ENCODE measurements around the gene HAGH. TPM values are rescaled to one million over a fixed set of nuclear protein-coding genes. Genes with fewer than 3 reads are reported as not detected.

Gene HAGH
- total RNA-seq, 6 experiments from 2014 or later, result 34.2 to 55.3 (median 38.7) TPM

- peaks cover 8% of the 10 kb centered on the region for H3K4me1 Mint-ChIP-seq (ENCODE audit: low read depth)
- TF ChIP-seq CTCF (IDR thresholded peaks at IDR 0.05), result no peak
- H3K27me3 Mint-ChIP-seq (ENCODE audit: insufficient read depth), result peaks cover 4% of the 10 kb centered on the region; the same call in 1 of the 2 replicates
- no peak for DNase-seq
- H3K36me3 Mint-ChIP-seq (ENCODE audit: low read depth), result peaks cover 8% of the 10 kb centered on the region
- no peaks in the 10 kb centered on the region for H3K9me3 Mint-ChIP-seq
- H3K27ac Mint-ChIP-seq, result no peak overlapping the region
- H3K4me3 Mint-ChIP-seq, result no peak overlapping the region
Measured at GRCh38 chr16:1766231-1766630, 60.4 kb downstream of the HAGH start.

- Mint-ChIP-seq H3K36me3 (ENCODE audit: low read depth) (peaks cover 10% of the 10 kb centered on the region), H3K4me1 (ENCODE audit: low read depth) (peaks cover 8% of the 10 kb centered on the region), H3K9me3 (no peaks in the 10 kb centered on the region), H3K4me3 (no peak overlapping the region), H3K27me3 (ENCODE audit: insufficient read depth) (peaks cover 5% of the 10 kb centered on the region), H3K27ac (no peak overlapping the region)
- no peak for TF ChIP-seq CTCF (IDR thresholded peaks at IDR 0.05)
- no peak for DNase-seq
Measured at GRCh38 chr16:1765826-1766225, 60.8 kb downstream of the HAGH start.

GRCh38 chr16:1764971-1765370, 61.7 kb downstream of the HAGH start:
- no peak for TF ChIP-seq CTCF (IDR thresholded peaks at IDR 0.05)
- Mint-ChIP-seq H3K27me3 (ENCODE audit: insufficient read depth) (peaks cover 8% of the 10 kb centered on the region), H3K4me1 (ENCODE audit: low read depth) (peaks cover 2% of the 10 kb centered on the region), H3K4me3 (no peak overlapping the region), H3K36me3 (ENCODE audit: low read depth) (peaks cover 10% of the 10 kb centered on the region), H3K27ac (no peak overlapping the region), H3K9me3 (no peaks in the 10 kb centered on the region)
- no peak for DNase-seq

GRCh38 chr16:1763521-1764511, 62.8 kb downstream of the HAGH start:
- H3K36me3 Mint-ChIP-seq (ENCODE audit: low read depth), result peaks cover 10% of the 10 kb centered on the region
- H3K4me3 Mint-ChIP-seq, result no peak overlapping the region
- no peaks in the 10 kb centered on the region for H3K9me3 Mint-ChIP-seq
- no peak overlapping the region for H3K27ac Mint-ChIP-seq
- TF ChIP-seq CTCF (IDR thresholded peaks at IDR 0.05), result peak; percentile 71
- DNase-seq, result no peak
- no peaks in the 10 kb centered on the region for H3K4me1 Mint-ChIP-seq (ENCODE audit: low read depth)
- H3K27me3 Mint-ChIP-seq (ENCODE audit: insufficient read depth), result peaks cover 8% of the 10 kb centered on the region

GRCh38 chr16:1762879-1763520, 63.6 kb downstream of the HAGH start:
- no peak overlapping the region for H3K27ac Mint-ChIP-seq
- H3K4me1 Mint-ChIP-seq (ENCODE audit: low read depth), result no peaks in the 10 kb centered on the region
- H3K36me3 Mint-ChIP-seq (ENCODE audit: low read depth), result peaks cover 9% of the 10 kb centered on the region
- H3K9me3 Mint-ChIP-seq, result no peaks in the 10 kb centered on the region
- peaks cover 6% of the 10 kb centered on the region for H3K27me3 Mint-ChIP-seq (ENCODE audit: insufficient read depth)
- no peak for TF ChIP-seq CTCF (IDR thresholded peaks at IDR 0.05)
- H3K4me3 Mint-ChIP-seq, result no peak overlapping the region
- no peak for DNase-seq

All from HFFc6 (cell line).